Upper lobe of left lung (tissue), 6 donors: Measurements from ENCODE around the gene TFCP2L1. TPM values are rescaled to one million over a fixed set of nuclear protein-coding genes. Genes with fewer than 3 reads are reported as not detected.

Source experiments
- ATAC-seq, 2 donors: fragments of 200-7000 bp; cut with Tn5 transposase; one replicate each; pipeline ENCODE4 v1.9.1; 2022; ENCODE audit warnings: mild to moderate bottlenecking in 2 of 2, moderate library complexity in 2 of 2; ENCODE audit not compliant: low FRiP score in 2 of 2
- DNase-seq, 2 donors: peaks; one replicate each; pipeline ENCODE4 v3.0.0-alpha.2; 2019 to 2020
- H3K27ac ChIP-seq, 4 donors: fragments of 200-600 bp; sonication (generic); one replicate each; pipeline ENCODE4 v1.5.1; 2016 to 2019
- H3K27me3 ChIP-seq, 4 donors: fragments of 200-600 bp; sonication (generic); one replicate each; pipeline ENCODE4 v1.5.1; 2017 to 2019
- H3K36me3 ChIP-seq, 4 donors: fragments of 200-600 bp; sonication (generic); one replicate each; pipeline ENCODE4 v1.5.1; 2016 to 2019
- H3K4me1 ChIP-seq, 4 donors: fragments of 200-600 bp; sonication (generic); one replicate each; pipeline ENCODE4 v1.5.1; 2018 to 2019
- H3K4me3 ChIP-seq, 4 donors: fragments of 200-600 bp; sonication (generic); one replicate each; pipeline ENCODE4 v1.5.1; 2017 to 2019; ENCODE audit warnings: mild to moderate bottlenecking in 2 of 4, moderate library complexity in 1 of 4
- H3K9me3 ChIP-seq, 4 donors: fragments of 200-600 bp; sonication (generic); one replicate each; pipeline ENCODE4 v1.5.1; 2018 to 2019
- EP300 ChIP-seq, 4 donors: sonication (generic); formaldehyde crosslinking; IDR thresholded peaks; one replicate each; pipeline ENCODE4 v1.5.1; 2017; ENCODE audit warnings: antibody characterized with exemption in 4 of 4, control low read depth in 2 of 4
- POLR2A ChIP-seq, 4 donors: fragments of 450-650 bp; IDR thresholded peaks; one replicate each; pipeline ENCODE4 v1.5.1; 2016 to 2017; ENCODE audit warnings: antibody characterized with exemption in 4 of 4, mild to moderate bottlenecking in 2 of 4
- POLR2AphosphoS5 ChIP-seq, 2 donors: sonication (generic); formaldehyde crosslinking; IDR thresholded peaks; one replicate each; pipeline ENCODE4 v1.5.1; 2017; ENCODE audit warnings: antibody characterized with exemption in 2 of 2
- WGBS, 2 donors: methylation state at CpG; one replicate each; pipeline ENCODE4 v1.1.5; 2017 to 2018; 5-methylcytosine and 5-hydroxymethylcytosine counted together
- total RNA-seq, 6 donors: library from RNA; depleted of rRNA in 4 of 6; stranded (reverse); fragments of >200 nt in 4 of 6; gene quantifications; one replicate each; pipeline versions ENCODE4 v1.1.0 to v1.2.1, GENCODE V29; 2016 to 2021
- TF ChIP-seq, protein P1 (sequence below), 6 experiments: fragments of 450-650 bp in 4 of 6; fragments of 200-600 bp in 2 of 6; sonication (generic) in 2 of 6; IDR thresholded peaks; one replicate each; pipeline ENCODE4 v1.5.1; 2016 to 2019; ENCODE audit warnings: antibody characterized with exemption in 6 of 6
- donor health status: DM: no; HTN: no; CAD: no; lungs with moderate emphysema.
- donor health status: DM: no; HTN: yes; CAD: no; lungs with severe emphysema.

Gene TFCP2L1
- total RNA-seq, 6 donors from 2014 or later: 15.3 to 47.1 (median 33.7) TPM

DNA sequence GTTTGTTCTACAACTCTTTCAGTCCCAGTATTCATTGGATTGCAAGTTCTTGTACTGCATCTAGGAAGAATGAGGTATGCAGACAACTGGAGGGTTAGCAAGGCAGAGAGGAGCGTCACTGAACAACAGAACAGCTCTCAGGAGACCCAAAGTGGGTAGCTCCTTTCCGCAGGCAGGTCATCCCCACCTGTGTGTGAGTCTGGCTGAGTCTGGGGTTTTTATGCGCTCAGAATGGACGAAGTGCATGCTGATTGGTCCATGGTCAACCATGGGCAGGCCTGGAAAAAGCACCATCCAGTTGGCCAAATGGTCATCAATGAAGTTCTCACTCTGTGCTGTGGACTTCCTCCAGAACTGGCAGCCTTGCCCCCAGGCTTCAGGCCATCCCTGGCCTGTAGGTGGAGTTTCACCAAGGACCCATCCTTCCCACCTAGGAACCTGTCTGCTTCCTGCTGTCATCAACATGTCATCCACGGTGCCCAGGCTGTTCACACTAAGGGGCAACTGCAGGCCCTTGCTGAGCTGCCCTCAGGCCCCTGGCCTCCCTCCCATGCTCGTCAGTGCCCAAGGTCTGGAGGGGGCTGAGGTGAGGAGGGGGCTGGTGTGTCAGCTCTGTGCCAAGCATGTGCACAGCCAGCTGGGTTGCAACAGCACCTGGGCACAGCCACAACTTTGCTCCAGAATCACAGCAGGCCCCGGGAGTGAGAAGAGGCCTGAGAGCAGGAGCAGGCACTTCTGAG, 11.1 kb upstream of the TFCP2L1 start:
- no peak overlapping the region for H3K27ac ChIP-seq
- H3K9me3 ChIP-seq: no peaks in the 10 kb centered on the region
- no peaks in the 10 kb centered on the region for H3K27me3 ChIP-seq
- H3K36me3 ChIP-seq: no peaks in the 10 kb centered on the region
- TF ChIP-seq, protein P1, sequence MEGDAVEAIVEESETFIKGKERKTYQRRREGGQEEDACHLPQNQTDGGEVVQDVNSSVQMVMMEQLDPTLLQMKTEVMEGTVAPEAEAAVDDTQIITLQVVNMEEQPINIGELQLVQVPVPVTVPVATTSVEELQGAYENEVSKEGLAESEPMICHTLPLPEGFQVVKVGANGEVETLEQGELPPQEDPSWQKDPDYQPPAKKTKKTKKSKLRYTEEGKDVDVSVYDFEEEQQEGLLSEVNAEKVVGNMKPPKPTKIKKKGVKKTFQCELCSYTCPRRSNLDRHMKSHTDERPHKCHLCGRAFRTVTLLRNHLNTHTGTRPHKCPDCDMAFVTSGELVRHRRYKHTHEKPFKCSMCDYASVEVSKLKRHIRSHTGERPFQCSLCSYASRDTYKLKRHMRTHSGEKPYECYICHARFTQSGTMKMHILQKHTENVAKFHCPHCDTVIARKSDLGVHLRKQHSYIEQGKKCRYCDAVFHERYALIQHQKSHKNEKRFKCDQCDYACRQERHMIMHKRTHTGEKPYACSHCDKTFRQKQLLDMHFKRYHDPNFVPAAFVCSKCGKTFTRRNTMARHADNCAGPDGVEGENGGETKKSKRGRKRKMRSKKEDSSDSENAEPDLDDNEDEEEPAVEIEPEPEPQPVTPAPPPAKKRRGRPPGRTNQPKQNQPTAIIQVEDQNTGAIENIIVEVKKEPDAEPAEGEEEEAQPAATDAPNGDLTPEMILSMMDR (IDR thresholded peaks at IDR 0.05): no peak
- TF ChIP-seq POLR2A (IDR thresholded peaks at IDR 0.05) (no peak), POLR2AphosphoS5 (IDR thresholded peaks at IDR 0.05) (no peak), EP300 (IDR thresholded peaks at IDR 0.05) (no peak)
- 90 to 93% methylated on average over 5 to 6 of the region's 7 CpGs for WGBS, 2 donors
- H3K4me1 ChIP-seq: peaks cover 0 to 4% (median 0%) of the 10 kb centered on the region in 4 donors
- peak in 1 of 2 donors; percentile 43 for DNase-seq
- no peak overlapping the region for H3K4me3 ChIP-seq
- no peak for ATAC-seq

DNA sequence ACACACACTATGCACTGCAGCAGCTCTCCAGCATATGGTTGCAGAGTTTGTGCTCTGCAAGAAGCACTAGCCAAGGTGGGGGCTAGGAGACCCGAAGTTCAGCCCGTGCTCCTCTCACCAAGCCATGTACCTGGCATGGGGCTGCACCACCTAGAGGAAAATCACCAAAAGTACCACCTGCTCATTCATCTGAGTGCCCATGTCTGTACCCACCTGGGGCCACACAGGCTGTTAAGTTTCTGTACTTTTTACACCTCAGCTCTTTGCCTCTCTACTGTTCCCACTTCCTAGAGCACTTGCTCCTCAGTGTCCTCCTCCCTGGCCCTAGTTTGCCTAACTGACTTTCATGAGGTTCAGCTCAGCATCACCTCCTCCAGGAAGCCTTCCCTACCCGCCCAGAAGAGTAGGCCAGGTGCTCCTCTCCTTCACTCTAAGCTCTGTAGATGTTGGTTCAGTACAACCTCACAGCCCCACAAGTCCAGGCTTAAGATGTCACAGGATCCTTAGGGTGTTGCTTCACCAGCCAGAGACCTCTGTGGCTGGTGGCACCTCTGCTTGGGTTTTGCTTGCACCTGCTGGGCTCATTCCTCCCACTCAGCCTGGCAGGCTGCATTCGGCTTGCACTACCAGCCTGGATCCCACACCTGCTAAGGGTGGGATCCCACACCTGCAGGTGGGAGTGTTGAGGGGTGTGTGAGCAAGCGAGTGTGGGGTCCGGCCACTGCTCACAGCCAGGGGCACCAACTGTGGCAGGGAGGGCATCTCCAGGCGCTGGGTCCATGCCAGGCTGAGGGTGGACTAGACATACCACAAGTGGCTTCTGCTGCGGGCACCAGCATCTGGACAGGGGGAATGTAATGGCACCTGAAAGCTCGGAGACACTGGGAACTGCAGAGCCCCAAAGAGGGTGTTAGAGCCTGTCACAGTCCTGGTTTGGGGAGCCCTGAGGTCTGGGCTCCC, 10.2 kb upstream of the TFCP2L1 start:
- WGBS, 2 donors: 76 to 86% methylated on average over 4 to 9 of the region's 9 CpGs
- TF ChIP-seq POLR2A (IDR thresholded peaks at IDR 0.05): no peak
- no peak for TF ChIP-seq EP300 (IDR thresholded peaks at IDR 0.05)
- no peak for TF ChIP-seq POLR2AphosphoS5 (IDR thresholded peaks at IDR 0.05)
- TF ChIP-seq, protein P1 (IDR thresholded peaks at IDR 0.05): no peak
- H3K36me3 ChIP-seq: no peaks in the 10 kb centered on the region
- DNase-seq: peak in 1 of 2 donors; percentile 33
- no peaks in the 10 kb centered on the region for H3K27me3 ChIP-seq
- H3K27ac ChIP-seq: no peak overlapping the region
- peaks cover 0 to 4% (median 0%) of the 10 kb centered on the region in 4 donors for H3K4me1 ChIP-seq
- no peak overlapping the region for H3K4me3 ChIP-seq
- H3K9me3 ChIP-seq: no peaks in the 10 kb centered on the region
- no peak for ATAC-seq

DNA sequence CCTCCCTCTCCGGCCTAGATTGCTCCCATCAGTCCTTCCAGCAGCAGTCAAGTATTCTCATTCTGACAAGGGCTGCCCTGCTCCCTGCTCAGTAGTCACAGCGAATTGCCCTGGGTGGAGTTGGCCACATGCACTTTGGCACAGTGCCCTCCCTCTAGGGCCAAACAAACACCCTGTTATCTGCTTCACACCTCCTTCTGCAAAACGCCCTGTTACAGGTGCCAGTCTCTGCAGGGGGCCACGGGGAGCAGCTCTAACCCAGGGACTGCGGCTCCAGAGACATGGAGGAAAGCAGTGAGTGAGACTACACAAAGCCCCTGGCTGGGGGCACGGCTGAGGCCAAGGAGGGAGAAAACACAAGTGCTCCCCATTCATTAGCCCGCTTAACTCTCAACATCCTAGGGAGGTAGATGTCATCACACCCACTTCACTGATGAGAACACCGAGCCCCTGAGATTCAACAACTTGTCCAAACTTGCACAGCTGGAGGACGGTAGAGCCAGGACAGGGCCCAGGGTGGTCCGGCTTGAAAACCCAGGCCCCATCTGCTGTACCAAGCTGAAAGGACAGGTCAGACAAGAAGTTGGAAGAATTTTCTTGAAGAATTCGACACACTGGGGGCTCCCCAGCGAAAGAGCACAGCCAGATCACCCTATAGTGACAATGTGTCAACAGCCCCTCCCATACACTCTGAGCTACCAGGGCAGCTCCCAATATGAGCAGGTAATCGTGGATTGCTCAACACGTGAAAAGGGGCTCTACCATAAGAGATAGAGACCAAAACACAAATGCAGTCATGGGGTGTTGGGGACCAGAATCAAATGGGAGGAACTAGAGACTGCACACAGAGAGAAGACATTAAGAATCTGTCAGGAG, 8.7 kb upstream of the TFCP2L1 start:
- ATAC-seq (peak; percentile 29 to 69), DNase-seq (peak in 1 of 2 donors; percentile 80)
- WGBS, 2 donors: 67 to 70% methylated on average over 10 to 14 of the region's 14 CpGs
- Histone ChIP-seq H3K9me3 (no peaks in the 10 kb centered on the region), H3K4me3 (no peak overlapping the region), H3K36me3 (no peaks in the 10 kb centered on the region), H3K27me3 (no peaks in the 10 kb centered on the region), H3K4me1 (peaks cover 0 to 4% (median 0%) of the 10 kb centered on the region in 4 donors), H3K27ac (peak overlapping the region in 1 of 4 donors; percentile 35)
- TF ChIP-seq POLR2A (IDR thresholded peaks at IDR 0.05) (no peak), POLR2AphosphoS5 (IDR thresholded peaks at IDR 0.05) (peak in 1 of 2 donors; percentile 7)

DNA sequence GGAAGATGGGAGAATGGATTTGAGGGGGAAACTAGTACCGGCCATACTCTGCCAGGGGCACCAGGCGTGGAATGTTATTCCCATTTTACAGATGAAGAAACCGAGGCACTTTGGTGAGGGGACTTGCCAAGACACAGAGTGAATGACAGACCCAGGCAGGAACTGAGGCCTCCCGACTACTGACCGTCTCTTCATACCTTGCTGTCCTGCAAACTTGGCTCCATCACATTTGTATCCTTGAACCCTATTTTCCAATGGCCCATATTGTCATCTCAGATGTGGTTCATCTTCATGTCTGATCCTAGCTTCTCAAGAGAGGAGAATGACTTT, 6.2 kb upstream of the TFCP2L1 start:
- 94 to 97% methylated on average over 5 of the region's 5 CpGs for WGBS, 2 donors

More for the DNA sequence above, 6.2 kb upstream of the TFCP2L1 start:
- H3K4me1 ChIP-seq: peaks cover 0 to 4% (median 0%) of the 10 kb centered on the region in 4 donors
- ATAC-seq (no peak), DNase-seq (no peak)
- TF ChIP-seq, protein P1 (IDR thresholded peaks at IDR 0.05): no peak
- TF ChIP-seq POLR2A (IDR thresholded peaks at IDR 0.05): no peak
- no peak for TF ChIP-seq EP300 (IDR thresholded peaks at IDR 0.05)
- TF ChIP-seq POLR2AphosphoS5 (IDR thresholded peaks at IDR 0.05): no peak
- no peaks in the 10 kb centered on the region for H3K27me3 ChIP-seq
- no peak overlapping the region for H3K27ac ChIP-seq
- no peaks in the 10 kb centered on the region for H3K36me3 ChIP-seq
- no peaks in the 10 kb centered on the region for H3K9me3 ChIP-seq
- no peak overlapping the region for H3K4me3 ChIP-seq
